CD14-positive monocyte (primary cell): ENCODE measurements around the gene POU2F1. TPM values are rescaled to one million over a fixed set of nuclear protein-coding genes. Genes with fewer than 3 reads are reported as not detected.

ENCODE experiments used
- DNase-seq, 3 donors: peaks; one replicate each; pipeline ENCODE4 v3.0.0-alpha.2; 2011 to 2022
- H2AFZ ChIP-seq: 2 replicates; pipeline ENCODE4 v1.6.0; 2012; ENCODE audit warnings: mild to moderate bottlenecking, low read depth, low read length, inconsistent platforms; ENCODE audit not compliant: insufficient read depth, poor library complexity, severe bottlenecking
- H3K27ac ChIP-seq, 2 donors: 1 replicate in 1 of 2; 2 replicates in 1 of 2; pipeline ENCODE4 v1.5.1; 2012 to 2013; ENCODE audit warnings: low read length in 2 of 2, control low read depth in 1 of 2, inconsistent platforms in 1 of 2, low read depth in 1 of 2, mild to moderate bottlenecking in 1 of 2
- H3K27me3 ChIP-seq, 2 donors: one replicate each; pipeline versions ENCODE4 v1.6.0 to v1.6.1; 2011 to 2013; ENCODE audit warnings: low read length in 2 of 2; ENCODE audit not compliant: control insufficient read depth in 2 of 2, insufficient read depth in 2 of 2
- H3K36me3 ChIP-seq, 2 donors: replicated peaks in 1 of 2; 1 replicate in 1 of 2; 2 replicates in 1 of 2; pipeline versions ENCODE4 v1.5.1 to v1.6.1; 2012 to 2013; ENCODE audit warnings: low read length in 2 of 2, control low read depth in 1 of 2, inconsistent platforms in 1 of 2, mild to moderate bottlenecking in 1 of 2; ENCODE audit not compliant: insufficient read depth in 2 of 2, control insufficient read depth in 1 of 2
- H3K4me1 ChIP-seq, 2 donors: 1 replicate in 1 of 2; 2 replicates in 1 of 2; pipeline versions ENCODE4 v1.5.1 to v1.6.1; 2012 to 2013; ENCODE audit warnings: low read length in 2 of 2, control low read depth in 1 of 2, inconsistent platforms in 1 of 2, mild to moderate bottlenecking in 1 of 2, moderate library complexity in 1 of 2; ENCODE audit not compliant: insufficient read depth in 2 of 2, control insufficient read depth in 1 of 2
- H3K4me2 ChIP-seq: replicated peaks from 2 replicates; pipeline ENCODE3; 2012; ENCODE audit warnings: low read length, moderate library complexity, mild to moderate bottlenecking; ENCODE audit not compliant: poor library complexity, severe bottlenecking; ENCODE audit errors: extremely low read depth
- H3K4me3 ChIP-seq, 3 experiments: fragments of 200-600 bp in 1 of 3; sonication (generic) in 1 of 3; replicated peaks in 1 of 3; 1 replicate in 2 of 3; 2 replicates in 1 of 3; pipeline ENCODE4 v1.5.1; 2011 to 2013; ENCODE audit warnings: low read length in 3 of 3, mild to moderate bottlenecking in 3 of 3, control low read depth in 2 of 3, low read depth in 2 of 3, inconsistent platforms in 1 of 3, moderate library complexity in 1 of 3
- H3K79me2 ChIP-seq: 2 replicates; pipeline ENCODE4 v1.6.0; 2012; ENCODE audit warnings: mild to moderate bottlenecking, control low read depth, inconsistent platforms, low read length, moderate library complexity; ENCODE audit not compliant: insufficient read depth
- H3K9ac ChIP-seq: 2 replicates; pipeline ENCODE4 v1.6.0; 2017; ENCODE audit warnings: low read length, mild to moderate bottlenecking; ENCODE audit not compliant: insufficient read depth, poor library complexity, severe bottlenecking
- H3K9me3 ChIP-seq, 2 donors: replicated peaks in 1 of 2; 1 replicate in 1 of 2; 2 replicates in 1 of 2; pipeline versions ENCODE4 v1.5.1 to v1.6.1; 2012 to 2013; ENCODE audit warnings: low read length in 2 of 2, control low read depth in 1 of 2; ENCODE audit not compliant: control insufficient read depth in 1 of 2, insufficient read depth in 1 of 2
- H4K20me1 ChIP-seq: 2 replicates; pipeline ENCODE4 v1.6.0; 2012; ENCODE audit warnings: mild to moderate bottlenecking, low read length, control low read depth, moderate library complexity; ENCODE audit not compliant: insufficient read depth
- H3K27ac Mint-ChIP-seq, 7 donors: one replicate each; pipeline ENCODE4 v1.8.0; 2020; ENCODE audit warnings: mild to moderate bottlenecking in 7 of 7, mixed read lengths in 7 of 7, moderate library complexity in 6 of 7, inconsistent platforms in 2 of 7
- H3K27me3 Mint-ChIP-seq, 3 donors: one replicate each; pipeline ENCODE4 v1.8.0; 2021 to 2022; ENCODE audit warnings: low read depth in 3 of 3, mild to moderate bottlenecking in 3 of 3, mixed read lengths in 3 of 3, moderate library complexity in 3 of 3, inconsistent platforms in 1 of 3
- H3K36me3 Mint-ChIP-seq, 2 donors: one replicate each; pipeline ENCODE4 v1.8.0; 2020; ENCODE audit warnings: mixed read lengths in 2 of 2, inconsistent platforms in 1 of 2, mild to moderate bottlenecking in 1 of 2
- H3K4me1 Mint-ChIP-seq: one replicate; pipeline ENCODE4 v1.8.0; 2020; ENCODE audit warnings: mild to moderate bottlenecking, mixed read lengths
- H3K4me3 Mint-ChIP-seq, 2 donors: one replicate each; pipeline ENCODE4 v1.8.0; 2020; ENCODE audit warnings: mild to moderate bottlenecking in 2 of 2, mixed read lengths in 2 of 2, moderate library complexity in 1 of 2
- H3K9me3 Mint-ChIP-seq, 7 donors: one replicate each; pipeline ENCODE4 v1.8.0; 2020 to 2022; ENCODE audit warnings: mixed read lengths in 7 of 7, mild to moderate bottlenecking in 6 of 7, moderate library complexity in 6 of 7, inconsistent platforms in 2 of 7
- WGBS: methylation state at CpG from one replicate; pipeline ENCODE4 v1.1.5; 2013; ENCODE audit warnings: missing lambda C conversion rate; ENCODE audit not compliant: insufficient coverage; 5-methylcytosine and 5-hydroxymethylcytosine counted together
- intact Hi-C, 2 donors: fragments of 100-400 bp; cut with micrococcal nuclease; formaldehyde crosslinking; loops; one replicate each; pipeline versions ENCODE4 v1.15.0 to v1.15.1; 2023
- polyA plus RNA-seq, 3 donors: library from polyadenylated mRNA; depleted of rRNA in 1 of 3; unstranded in 2 of 3; stranded (reverse) in 1 of 3; fragments of 300-500 nt in 2 of 3; fragments of >200 nt in 1 of 3; fragmentation: Illumina TruSeq in 2 of 3; gene quantifications; 1 replicate in 2 of 3; 2 replicates in 1 of 3; pipeline ENCODE4 v1.2.3, GENCODE V29; 2012 to 2021
- TF ChIP-seq, protein P1 (sequence below): fragments of 200-600 bp; IDR thresholded peaks from one replicate; pipeline ENCODE4 v1.8.0; 2022; ENCODE audit warnings: antibody characterized with exemption, mild to moderate bottlenecking

Gene POU2F1
- polyA plus RNA-seq, 3 donors = 2.3 to 4.2 (median 3.9) TPM

- H3K36me3 Mint-ChIP-seq = peaks cover 0 to 10% of the 10 kb centered on the region in 2 donors
- TF ChIP-seq, protein P1, sequence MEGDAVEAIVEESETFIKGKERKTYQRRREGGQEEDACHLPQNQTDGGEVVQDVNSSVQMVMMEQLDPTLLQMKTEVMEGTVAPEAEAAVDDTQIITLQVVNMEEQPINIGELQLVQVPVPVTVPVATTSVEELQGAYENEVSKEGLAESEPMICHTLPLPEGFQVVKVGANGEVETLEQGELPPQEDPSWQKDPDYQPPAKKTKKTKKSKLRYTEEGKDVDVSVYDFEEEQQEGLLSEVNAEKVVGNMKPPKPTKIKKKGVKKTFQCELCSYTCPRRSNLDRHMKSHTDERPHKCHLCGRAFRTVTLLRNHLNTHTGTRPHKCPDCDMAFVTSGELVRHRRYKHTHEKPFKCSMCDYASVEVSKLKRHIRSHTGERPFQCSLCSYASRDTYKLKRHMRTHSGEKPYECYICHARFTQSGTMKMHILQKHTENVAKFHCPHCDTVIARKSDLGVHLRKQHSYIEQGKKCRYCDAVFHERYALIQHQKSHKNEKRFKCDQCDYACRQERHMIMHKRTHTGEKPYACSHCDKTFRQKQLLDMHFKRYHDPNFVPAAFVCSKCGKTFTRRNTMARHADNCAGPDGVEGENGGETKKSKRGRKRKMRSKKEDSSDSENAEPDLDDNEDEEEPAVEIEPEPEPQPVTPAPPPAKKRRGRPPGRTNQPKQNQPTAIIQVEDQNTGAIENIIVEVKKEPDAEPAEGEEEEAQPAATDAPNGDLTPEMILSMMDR = no peak
- H3K27ac Mint-ChIP-seq = no peak overlapping the region
- intact Hi-C loops = no loop called here
- H3K27me3 Mint-ChIP-seq = peaks cover 0 to 2% (median 0%) of the 10 kb centered on the region in 3 donors
- H3K4me3 Mint-ChIP-seq = no peak overlapping the region
- DNase-seq = no peak
- H2AFZ ChIP-seq = no peak overlapping the region
- H3K4me1 Mint-ChIP-seq = peaks cover 17% of the 10 kb centered on the region
- no peaks in the 10 kb centered on the region for H3K27me3 ChIP-seq
- H3K4me1 ChIP-seq = no peaks in the 10 kb centered on the region
- no peaks in the 10 kb centered on the region for H3K9me3 Mint-ChIP-seq
- H3K27ac ChIP-seq = no peak overlapping the region
- H3K4me2 ChIP-seq = no peak overlapping the region
- H4K20me1 ChIP-seq = peaks cover 27% of the 10 kb centered on the region
- H3K4me3 ChIP-seq = no peak overlapping the region
- no peaks in the 10 kb centered on the region for H3K9me3 ChIP-seq
- H3K9ac ChIP-seq = no peak overlapping the region
- H3K36me3 ChIP-seq = no peaks in the 10 kb centered on the region
- peaks cover 15% of the 10 kb centered on the region for H3K79me2 ChIP-seq
Observed at GRCh38 chr1:167252986-167253385, 32.3 kb downstream of the POU2F1 start.

- no peak overlapping the region for H3K4me3 Mint-ChIP-seq
- intact Hi-C loops = no loop called here
- Histone ChIP-seq H3K4me3 (no peak overlapping the region), H3K27ac (no peak overlapping the region), H3K9me3 (no peaks in the 10 kb centered on the region), H3K36me3 (no peaks in the 10 kb centered on the region), H3K27me3 (no peaks in the 10 kb centered on the region), H3K9ac (no peak overlapping the region), H2AFZ (no peak overlapping the region), H3K4me1 (peaks cover 3% of the 10 kb centered on the region in 2 donors), H4K20me1 (peaks cover 13% of the 10 kb centered on the region), H3K79me2 (peaks cover 3% of the 10 kb centered on the region), H3K4me2 (no peak overlapping the region)
- peaks cover 0 to 4% of the 10 kb centered on the region in 2 donors for H3K36me3 Mint-ChIP-seq
- H3K27ac Mint-ChIP-seq = no peak overlapping the region
- TF ChIP-seq, protein P1 = no peak
- H3K9me3 Mint-ChIP-seq = no peaks in the 10 kb centered on the region
- H3K4me1 Mint-ChIP-seq = peaks cover 12% of the 10 kb centered on the region
- no peaks in the 10 kb centered on the region for H3K27me3 Mint-ChIP-seq
- 92% methylated on average over 4 of the region's 5 CpGs for WGBS
- no peak for DNase-seq
Observed at GRCh38 chr1:167258858-167259257, 38.2 kb downstream of the POU2F1 start.
